Measurements from ENCODE around the gene SGTA.
"Not testable (repeated sequence)": the region's sequence is repeated elsewhere in the genome, so short reads cannot be mapped to it uniquely, and the experiment has no call there.

The SGTA gene

GRCh38 chr19:2819540-2820111 is 36.6 kb upstream of the SGTA start, which contains the start of gene ZNF554:
ZNF554 (plus strand) TSS chr19:2819868; CDS start chr19:2820072, 204 bp downstream.
- H3K27me3 ChIP-seq (ENCODE audit: insufficient read depth, low read length, poor library complexity, severe bottlenecking), result no peaks in the 10 kb centered on the region
- no peaks in the 10 kb centered on the region for H3K4me1 ChIP-seq (ENCODE audit: insufficient read depth, low read length, poor library complexity, severe bottlenecking)
- H4K20me1 ChIP-seq (ENCODE audit: insufficient read depth, low read length, poor library complexity, severe bottlenecking), result no peaks in the 10 kb centered on the region
- no peaks in the 10 kb centered on the region; the same call in 1 of the 2 replicates for H3K79me2 ChIP-seq (ENCODE audit: insufficient read depth, low read length)
- H3K9ac ChIP-seq (ENCODE audit: low read depth, low read length, poor library complexity, severe bottlenecking), result peak within 1 kb of the TSS; percentile 89
- H3F3A ChIP-seq (ENCODE audit: low read depth), result no peaks in the 10 kb centered on the region
- TF ChIP-seq CTCF (conservative IDR thresholded peaks at IDR 0.05; ENCODE audit: low read length) (peak; percentile 81), EZH2phosphoT487 (IDR thresholded peaks at IDR 0.05; ENCODE audit: borderline replicate concordance) (no peak)
- H3K36me3 ChIP-seq (ENCODE audit: insufficient read depth, low read length), result no peaks in the 10 kb centered on the region; the same call in 1 of the 2 replicates
- H3K9me3 ChIP-seq (ENCODE audit: insufficient read depth, low read depth, low read length), result no peaks in the 10 kb centered on the region
- peak within 1 kb of the TSS; percentile 79 for H3K4me2 ChIP-seq (ENCODE audit: low read depth, low read length, poor library complexity, severe bottlenecking)
- peak within 1 kb of the TSS; percentile 87 for H3K4me3 ChIP-seq (ENCODE audit: low read length, poor library complexity, severe bottlenecking)
- H2AFZ ChIP-seq (ENCODE audit: low read length), result peak within 1 kb of the TSS; percentile 80
- no peaks in the 10 kb centered on the region for H3K9me2 ChIP-seq (replicated peaks; ENCODE audit: low read depth, low read length)

- H3F3A ChIP-seq (ENCODE audit: low read depth); H3K36me3 ChIP-seq (ENCODE audit: insufficient read depth, low read length); H3K4me3 ChIP-seq (ENCODE audit: low read length, poor library complexity, severe bottlenecking); H3K4me1 ChIP-seq (ENCODE audit: insufficient read depth, low read length, poor library complexity, severe bottlenecking); H3K27me3 ChIP-seq (ENCODE audit: insufficient read depth, low read length, poor library complexity, severe bottlenecking); H2AFZ ChIP-seq (ENCODE audit: low read length); H3K9me2 ChIP-seq (replicated peaks; ENCODE audit: low read depth, low read length); H3K9ac ChIP-seq (ENCODE audit: low read depth, low read length, poor library complexity, severe bottlenecking); H3K4me2 ChIP-seq (ENCODE audit: low read depth, low read length, poor library complexity, severe bottlenecking); H3K79me2 ChIP-seq (ENCODE audit: insufficient read depth, low read length); H3K9me3 ChIP-seq (ENCODE audit: insufficient read depth, low read depth, low read length); H4K20me1 ChIP-seq (ENCODE audit: insufficient read depth, low read length, poor library complexity, severe bottlenecking): not testable (repeated sequence)
Measured at GRCh38 chr19:2817237-2817829, 34.3 kb upstream of the SGTA start.

- Histone ChIP-seq H3F3A (ENCODE audit: low read depth) (no peaks in the 10 kb centered on the region), H3K9me3 (ENCODE audit: insufficient read depth, low read depth, low read length) (no peaks in the 10 kb centered on the region), H3K79me2 (ENCODE audit: insufficient read depth, low read length) (no peaks in the 10 kb centered on the region; the same call in 1 of the 2 replicates), H3K4me3 (ENCODE audit: low read length, poor library complexity, severe bottlenecking) (no peak overlapping the region), H2AFZ (ENCODE audit: low read length) (no peak overlapping the region), H3K36me3 (ENCODE audit: insufficient read depth, low read length) (peaks cover 5% of the 10 kb centered on the region; the same call in 1 of the 2 replicates), H3K4me2 (ENCODE audit: low read depth, low read length, poor library complexity, severe bottlenecking) (no peak overlapping the region), H3K4me1 (ENCODE audit: insufficient read depth, low read length, poor library complexity, severe bottlenecking) (no peaks in the 10 kb centered on the region), H4K20me1 (ENCODE audit: insufficient read depth, low read length, poor library complexity, severe bottlenecking) (no peaks in the 10 kb centered on the region), H3K9me2 (replicated peaks; ENCODE audit: low read depth, low read length) (no peaks in the 10 kb centered on the region), H3K27me3 (ENCODE audit: insufficient read depth, low read length, poor library complexity, severe bottlenecking) (no peaks in the 10 kb centered on the region), H3K9ac (ENCODE audit: low read depth, low read length, poor library complexity, severe bottlenecking) (no peak overlapping the region)
- no peak for TF ChIP-seq EZH2phosphoT487 (IDR thresholded peaks at IDR 0.05; ENCODE audit: borderline replicate concordance)
Measured at GRCh38 chr19:2816641-2817040, 33.6 kb upstream of the SGTA start.

GRCh38 chr19:2815923-2816322 is 32.9 kb upstream of the SGTA start:
- no peak overlapping the region for H2AFZ ChIP-seq (ENCODE audit: low read length)
- H3K9me3 ChIP-seq (ENCODE audit: insufficient read depth, low read depth, low read length), result no peaks in the 10 kb centered on the region
- TF ChIP-seq EZH2phosphoT487 (IDR thresholded peaks at IDR 0.05; ENCODE audit: borderline replicate concordance), result no peak
- TF ChIP-seq CTCF (conservative IDR thresholded peaks at IDR 0.05; ENCODE audit: low read length), result no peak
- H3K36me3 ChIP-seq (ENCODE audit: insufficient read depth, low read length), result peaks cover 12% of the 10 kb centered on the region; the same call in 1 of the 2 replicates
- no peaks in the 10 kb centered on the region for H3K9me2 ChIP-seq (replicated peaks; ENCODE audit: low read depth, low read length)
- no peaks in the 10 kb centered on the region for H3K27me3 ChIP-seq (ENCODE audit: insufficient read depth, low read length, poor library complexity, severe bottlenecking)
- no peaks in the 10 kb centered on the region for H3F3A ChIP-seq (ENCODE audit: low read depth)
- H3K4me1 ChIP-seq (ENCODE audit: insufficient read depth, low read length, poor library complexity, severe bottlenecking), result no peaks in the 10 kb centered on the region
- H3K4me2 ChIP-seq (ENCODE audit: low read depth, low read length, poor library complexity, severe bottlenecking), result no peak overlapping the region
- no peaks in the 10 kb centered on the region; the same call in 1 of the 2 replicates for H3K79me2 ChIP-seq (ENCODE audit: insufficient read depth, low read length)
- H3K4me3 ChIP-seq (ENCODE audit: low read length, poor library complexity, severe bottlenecking), result no peak overlapping the region
- no peak overlapping the region for H3K9ac ChIP-seq (ENCODE audit: low read depth, low read length, poor library complexity, severe bottlenecking)
- H4K20me1 ChIP-seq (ENCODE audit: insufficient read depth, low read length, poor library complexity, severe bottlenecking), result no peaks in the 10 kb centered on the region
